HepG2 (cell line): Measurements from ENCODE around the gene SEMA3B. TPM values are rescaled to one million over a fixed set of nuclear protein-coding genes. Genes with fewer than 3 reads are reported as not detected.

Source experiments
- AFF4 ChIP-seq: sonication (generic); formaldehyde crosslinking; IDR thresholded peaks from 2 replicates; pipeline ENCODE4 v1.4.0; 2020; ENCODE audit warnings: missing genetic modification reagents
- ARNT ChIP-seq: fragments of 450-650 bp; IDR thresholded peaks from 2 replicates; pipeline ENCODE4 v1.6.1; 2017
- CREB1 ChIP-seq, 2 experiments: fragments of 450-650 bp in 1 of 2; IDR thresholded peaks; 2 replicates each; pipeline ENCODE4 v1.6.1; 2016 to 2017; ENCODE audit warnings: control low read depth in 1 of 2, mild to moderate bottlenecking in 1 of 2, missing compliant biosample characterization in 1 of 2, missing genetic modification characterization in 1 of 2
- FOSL2 ChIP-seq: sonication (generic); formaldehyde crosslinking; IDR thresholded peaks from 2 replicates; pipeline ENCODE4 v1.4.0; 2020; ENCODE audit warnings: missing genetic modification reagents
- GLI4 ChIP-seq: sonication (generic); formaldehyde crosslinking; IDR thresholded peaks from 2 replicates; pipeline ENCODE4 v1.5.1; 2020; ENCODE audit warnings: missing genetic modification reagents, mild to moderate bottlenecking, moderate library complexity, borderline replicate concordance
- HNF4G ChIP-seq, 2 experiments: sonication (generic) in 1 of 2; formaldehyde crosslinking in 1 of 2; IDR thresholded peaks; 2 replicates each; pipeline versions ENCODE4 v1.4.0 to v1.6.1; 2011 to 2020; ENCODE audit warnings: borderline replicate concordance in 2 of 2, low read depth in 2 of 2, mild to moderate bottlenecking in 2 of 2, low read length in 1 of 2, missing genetic modification reagents in 1 of 2, moderate library complexity in 1 of 2
- HOXD1 ChIP-seq: sonication (generic); formaldehyde crosslinking; IDR thresholded peaks from 2 replicates; pipeline ENCODE4 v1.5.0; 2020; ENCODE audit warnings: missing genetic modification reagents
- IKZF1 ChIP-seq: fragments of 450-650 bp; IDR thresholded peaks from 2 replicates; pipeline ENCODE4 v1.7.1; 2016
- KAT2B ChIP-seq: fragments of 150-350 bp; IDR thresholded peaks from 2 replicates; pipeline ENCODE4 v1.6.1; 2014; ENCODE audit warnings: low read depth, low read length, borderline replicate concordance
- NFYC ChIP-seq: IDR thresholded peaks from 2 replicates; pipeline ENCODE4 v1.6.1; 2016; ENCODE audit warnings: missing genetic modification reagents, missing compliant biosample characterization
- SATB2 ChIP-seq: sonication (generic); formaldehyde crosslinking; IDR thresholded peaks from 2 replicates; pipeline ENCODE4 v1.5.0; 2020; ENCODE audit warnings: missing genetic modification reagents
- SMYD3 ChIP-seq: sonication (generic); formaldehyde crosslinking; IDR thresholded peaks from 2 replicates; pipeline ENCODE4 v1.8.1; 2023; ENCODE audit warnings: mild to moderate bottlenecking, missing genetic modification reagents
- TFE3 ChIP-seq: IDR thresholded peaks from 2 replicates; pipeline ENCODE4 v1.6.1; 2016
- U2AF2 ChIP-seq: fragments of 200-400 bp; formaldehyde crosslinking; IDR thresholded peaks from 2 replicates; pipeline ENCODE4 v1.6.1; 2017; ENCODE audit warnings: low read depth, mild to moderate bottlenecking, low read length
- ZBTB46 ChIP-seq: sonication (generic); formaldehyde crosslinking; IDR thresholded peaks from 2 replicates; pipeline ENCODE4 v1.4.0; 2020; ENCODE audit warnings: mild to moderate bottlenecking, missing genetic modification reagents, borderline replicate concordance
- ZBTB7B ChIP-seq: sonication (generic); formaldehyde crosslinking; IDR thresholded peaks from 2 replicates; pipeline ENCODE4 v1.4.0; 2020; ENCODE audit warnings: missing genetic modification reagents
- ZNF20 ChIP-seq: sonication (generic); formaldehyde crosslinking; IDR thresholded peaks from 2 replicates; pipeline ENCODE4 v1.4.0; 2020; ENCODE audit warnings: mild to moderate bottlenecking, moderate library complexity, missing genetic modification reagents
- ZNF232 ChIP-seq: sonication (generic); formaldehyde crosslinking; IDR thresholded peaks from 2 replicates; pipeline ENCODE4 v1.4.0; 2020; ENCODE audit warnings: missing genetic modification reagents, borderline replicate concordance
- ZNF333 ChIP-seq: sonication (generic); formaldehyde crosslinking; IDR thresholded peaks from 2 replicates; pipeline ENCODE4 v1.4.0; 2020; ENCODE audit warnings: mild to moderate bottlenecking, missing genetic modification reagents, borderline replicate concordance
- ZNF431 ChIP-seq: sonication (generic); formaldehyde crosslinking; IDR thresholded peaks from 2 replicates; pipeline ENCODE4 v1.9.0; 2022; ENCODE audit warnings: missing genetic modification reagents, low read depth, mild to moderate bottlenecking, borderline replicate concordance
- ZNF577 ChIP-seq: sonication (generic); formaldehyde crosslinking; IDR thresholded peaks from 2 replicates; pipeline ENCODE4 v1.4.0; 2020; ENCODE audit warnings: mild to moderate bottlenecking, low read depth, missing genetic modification reagents, borderline replicate concordance
- ZNF615 ChIP-seq: sonication (generic); formaldehyde crosslinking; IDR thresholded peaks from 2 replicates; pipeline ENCODE4 v1.5.0; 2020; ENCODE audit warnings: mild to moderate bottlenecking, missing genetic modification reagents, borderline replicate concordance
- ZSCAN22 ChIP-seq: sonication (generic); formaldehyde crosslinking; IDR thresholded peaks from 2 replicates; pipeline ENCODE4 v1.4.0; 2020; ENCODE audit warnings: mild to moderate bottlenecking, missing genetic modification reagents
- polyA plus RNA-seq, 8 experiments: library from polyadenylated mRNA; depleted of rRNA in 3 of 8; stranded (reverse) in 7 of 8; unstranded in 1 of 8; fragments of >200 nt; fragmentation: Illumina TruSeq in 4 of 8; extraction: Trizol in 4 of 8; gene quantifications; 2 replicates each; pipeline versions ENCODE4 v1.2.1 to v1.2.3, GENCODE V29; 2011 to 2016; ENCODE audit warnings: low read depth in 4 of 8, missing spikeins in 1 of 8, mixed read lengths in 1 of 8; ENCODE audit not compliant: insufficient read depth in 1 of 8
- total RNA-seq, 5 experiments: library from RNA; depleted of rRNA; stranded (reverse); fragments of >200 nt; fragmentation: Illumina TruSeq; extraction: Trizol; gene quantifications; 2 replicates each; pipeline ENCODE4 v1.2.3, GENCODE V29; 2016; ENCODE audit warnings: low read depth in 1 of 5

SEMA3B gene
- total and polyA plus RNA-seq, 2 of the 13 experiments (the other 11 are each of a cell fraction or from before 2014, with no cell fraction given) = 93.2 to 158 TPM

- TF ChIP-seq ZSCAN22 (CRISPR knock-in tag) (peak; percentile 67; the same call in 1 of the 2 replicates), ZNF431 (CRISPR knock-in tag) (peak; percentile 84; the same call in 1 of the 2 replicates), SATB2 (CRISPR knock-in tag) (no peak), GLI4 (CRISPR knock-in tag) (peak; percentile 85; the same call in 1 of the 2 replicates), U2AF2 (no peak), ZNF333 (CRISPR knock-in tag) (no peak; the same call in 1 of the 2 replicates), NFYC (CRISPR knock-in tag) (no peak), HOXD1 (CRISPR knock-in tag) (peak; percentile 64; the same call in 1 of the 2 replicates), ZBTB46 (CRISPR knock-in tag) (no peak), CREB1 (IDR thresholded peaks at IDR 0.05) (no peak), CREB1 (CRISPR knock-in tag; IDR thresholded peaks at IDR 0.05) (no peak), IKZF1 (no peak), ZNF615 (CRISPR knock-in tag) (peak; percentile 91; the same call in 1 of the 2 replicates), SMYD3 (CRISPR knock-in tag) (peak; percentile 96), KAT2B (no peak), ZBTB7B (CRISPR knock-in tag) (peak; percentile 74), AFF4 (CRISPR knock-in tag) (peak; percentile 77; the same call in 1 of the 2 replicates), ZNF577 (CRISPR knock-in tag) (no peak), ZNF232 (CRISPR knock-in tag) (peak; percentile 65; the same call in 1 of the 2 replicates), HNF4G (IDR thresholded peaks at IDR 0.05; ENCODE audit: borderline replicate concordance, low read depth, low read length) (peak; percentile 28; the same call in 1 of the 2 replicates), HNF4G (CRISPR knock-in tag; IDR thresholded peaks at IDR 0.05; ENCODE audit: borderline replicate concordance, low read depth) (peak; percentile 60; the same call in 1 of the 2 replicates), ZNF20 (CRISPR knock-in tag) (no peak), TFE3 (CRISPR knock-in tag) (no peak), ARNT (no peak), FOSL2 (peak; percentile 21)
Measured at GRCh38 chr3:50303013-50303815, 34.3 kb downstream of the SEMA3B start, which contains the start of gene HYAL1 (continued).
